MM.1S (cell line): Measurements from ENCODE around the gene CIAO2B.

ENCODE experiments used
- EZH2 ChIP-seq: fragments of 300-600 bp; sonication (generic); optimal IDR thresholded peaks from 2 replicates; pipeline ENCODE3; 2017; ENCODE audit warnings: low read depth, mild to moderate bottlenecking, antibody characterized with exemption, low read length, mixed read lengths
- TF ChIP-seq, protein P1 (sequence below): fragments of 300-600 bp; sonication (generic); IDR thresholded peaks from 2 replicates; pipeline ENCODE4 v1.5.1; 2016; ENCODE audit warnings: antibody characterized with exemption, low read length, mixed read lengths

DNA sequence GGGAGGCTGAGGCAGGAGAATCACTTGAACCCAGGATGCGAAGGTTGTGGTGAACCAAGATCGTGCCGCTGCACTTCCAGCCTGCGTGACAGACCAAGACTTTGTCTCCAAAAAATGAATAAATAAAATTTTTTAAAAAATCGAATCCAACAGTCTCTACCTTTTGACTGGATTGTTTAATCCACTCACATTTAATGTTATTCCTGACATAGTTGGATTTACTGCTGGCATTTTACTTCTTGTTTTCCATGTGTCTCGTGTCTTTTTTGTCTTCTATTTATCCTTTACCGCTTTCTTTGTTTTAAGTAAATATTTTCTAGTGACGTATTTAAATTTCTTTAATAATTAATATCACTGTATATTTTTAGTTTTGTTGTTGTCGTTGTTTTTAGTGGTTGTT lies 48.8 kb upstream of the CIAO2B start:
- TF ChIP-seq, protein P1, sequence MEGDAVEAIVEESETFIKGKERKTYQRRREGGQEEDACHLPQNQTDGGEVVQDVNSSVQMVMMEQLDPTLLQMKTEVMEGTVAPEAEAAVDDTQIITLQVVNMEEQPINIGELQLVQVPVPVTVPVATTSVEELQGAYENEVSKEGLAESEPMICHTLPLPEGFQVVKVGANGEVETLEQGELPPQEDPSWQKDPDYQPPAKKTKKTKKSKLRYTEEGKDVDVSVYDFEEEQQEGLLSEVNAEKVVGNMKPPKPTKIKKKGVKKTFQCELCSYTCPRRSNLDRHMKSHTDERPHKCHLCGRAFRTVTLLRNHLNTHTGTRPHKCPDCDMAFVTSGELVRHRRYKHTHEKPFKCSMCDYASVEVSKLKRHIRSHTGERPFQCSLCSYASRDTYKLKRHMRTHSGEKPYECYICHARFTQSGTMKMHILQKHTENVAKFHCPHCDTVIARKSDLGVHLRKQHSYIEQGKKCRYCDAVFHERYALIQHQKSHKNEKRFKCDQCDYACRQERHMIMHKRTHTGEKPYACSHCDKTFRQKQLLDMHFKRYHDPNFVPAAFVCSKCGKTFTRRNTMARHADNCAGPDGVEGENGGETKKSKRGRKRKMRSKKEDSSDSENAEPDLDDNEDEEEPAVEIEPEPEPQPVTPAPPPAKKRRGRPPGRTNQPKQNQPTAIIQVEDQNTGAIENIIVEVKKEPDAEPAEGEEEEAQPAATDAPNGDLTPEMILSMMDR = no peak
- TF ChIP-seq EZH2 = no peak
